CD4-positive, alpha-beta T cell treated with Interleukin-1 beta for 1 hour (primary cell): Measurements from ENCODE around the gene EGLN1.

Experiments
- DNase-seq, 2 donors: peaks; one replicate each; pipeline ENCODE4 v3.0.0-alpha.2; 2020 to 2022

Gene EGLN1

DNA sequence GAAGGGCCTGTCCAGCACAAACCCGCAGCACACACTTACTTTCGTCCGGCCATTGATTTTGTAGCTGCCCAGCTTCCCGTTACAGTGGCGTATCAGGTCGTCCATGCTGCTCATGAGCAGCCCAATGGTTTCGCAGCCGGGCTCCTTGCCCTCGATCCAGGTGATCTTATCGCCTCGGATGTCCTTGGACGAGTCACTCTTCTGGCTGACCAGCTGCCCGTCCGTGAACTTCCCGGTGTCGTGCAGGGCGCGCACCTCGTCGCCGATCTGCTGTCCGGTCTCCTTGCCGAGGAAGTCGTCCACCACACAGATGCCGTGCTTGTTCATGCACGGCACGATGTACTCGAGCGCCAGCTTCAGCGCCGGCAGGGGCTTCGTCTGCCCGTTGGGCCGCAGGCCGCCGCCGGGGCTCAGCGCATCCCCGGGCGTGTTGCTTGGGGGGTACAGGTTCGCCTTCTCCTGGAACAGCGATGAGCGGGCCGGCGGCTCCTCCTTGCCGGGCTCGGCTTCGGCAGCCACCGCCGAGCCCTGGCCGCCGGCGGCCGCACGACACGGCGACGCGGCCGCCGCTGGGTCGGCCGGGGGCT lies 1.0 kb downstream of the EGLN1 start:
- peak; percentile 29 to 33 for DNase-seq

DNA sequence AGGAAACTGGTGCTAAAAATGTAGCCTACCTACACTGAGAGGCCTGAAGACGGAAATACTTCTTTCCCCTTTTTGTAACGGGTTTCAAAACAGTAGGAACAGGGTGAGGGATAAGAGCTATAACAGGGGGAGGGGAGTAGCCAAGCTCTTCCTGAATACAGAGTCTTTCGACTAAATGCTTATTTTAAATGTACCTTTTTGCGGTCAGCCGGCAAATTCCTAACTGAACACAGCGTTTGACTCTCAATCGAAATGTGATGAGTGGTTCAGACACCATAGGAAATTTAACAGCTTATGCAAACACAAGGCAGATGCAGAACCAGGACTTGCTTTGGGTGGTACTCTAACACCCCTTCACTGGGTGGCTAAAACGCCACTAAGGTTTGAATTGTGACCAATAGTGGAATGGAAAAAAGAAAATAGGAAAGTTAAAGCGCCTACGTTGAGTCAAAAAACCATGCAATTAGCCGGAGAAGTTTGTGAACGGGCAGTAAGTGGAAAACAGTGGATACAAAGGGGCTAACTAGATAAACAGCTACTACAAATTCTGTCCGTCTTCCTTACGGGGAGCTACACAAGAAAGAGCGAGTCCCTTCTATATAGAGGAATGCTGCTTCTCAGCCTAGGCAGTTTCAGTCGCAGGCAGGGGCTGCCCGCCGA lies 1.7 kb downstream of the EGLN1 start:
- DNase-seq = no peak

DNA sequence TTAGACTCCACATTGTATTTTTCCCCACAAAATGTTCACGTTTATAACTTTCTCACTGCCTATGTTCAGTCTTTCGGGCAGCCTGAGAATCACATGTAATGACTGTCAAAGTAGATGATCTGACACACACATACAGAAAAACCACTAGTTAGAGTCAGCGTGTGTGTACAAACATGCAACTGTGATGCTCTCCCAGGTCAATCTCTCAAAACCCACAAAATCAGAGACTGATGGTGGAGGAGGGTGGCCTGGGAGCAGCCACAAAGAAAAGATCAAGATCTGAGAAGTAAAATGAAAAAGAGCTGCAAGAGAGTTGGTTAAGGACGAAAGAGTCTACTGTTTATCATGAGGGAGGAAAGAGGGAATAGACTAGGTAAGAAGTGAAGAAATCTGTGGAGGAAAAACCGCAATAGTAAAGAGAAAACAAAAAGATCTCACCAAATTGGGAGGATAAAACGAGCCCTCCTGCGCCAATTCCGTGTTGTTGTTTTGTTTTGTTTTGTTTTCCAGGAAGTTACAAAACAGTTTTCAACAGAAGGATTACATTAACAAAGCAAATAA lies 2.3 kb downstream of the EGLN1 start:
- DNase-seq = no peak

GRCh38 chr1:231419147-231419546 lies 2.9 kb downstream of the EGLN1 start:
- no peak for DNase-seq

- DNase-seq = no peak
Measured at GRCh38 chr1:231418741-231419107, 3.4 kb downstream of the EGLN1 start.

DNA sequence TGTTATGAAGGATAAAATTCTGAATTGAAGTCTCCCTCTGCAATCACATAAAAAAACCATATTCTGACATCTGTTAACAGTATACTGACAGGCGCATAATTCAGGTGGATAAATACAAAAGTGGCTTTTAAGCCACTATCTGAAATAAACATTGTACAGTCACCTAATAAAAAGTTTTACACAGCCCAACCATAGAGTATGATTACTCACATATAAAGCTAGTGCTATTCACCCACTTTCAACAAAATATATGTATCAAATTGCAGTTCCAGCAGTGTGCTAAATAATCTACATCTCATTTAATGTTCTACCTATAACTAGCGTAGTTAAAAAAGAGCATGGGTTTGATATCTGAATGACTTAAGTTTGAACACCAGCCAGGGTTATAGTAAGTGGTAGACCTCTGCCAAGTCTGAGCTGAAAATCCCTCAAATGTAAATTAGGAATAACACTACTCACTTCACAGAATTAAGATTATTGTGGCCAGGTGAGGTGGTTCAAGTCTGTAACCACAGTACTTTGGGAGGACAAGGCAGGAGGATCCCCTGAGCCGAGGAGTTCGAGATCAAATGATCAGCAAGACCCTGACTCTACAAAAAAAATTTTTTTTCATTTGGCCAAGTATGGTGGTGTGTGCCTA lies 3.9 kb downstream of the EGLN1 start:
- DNase-seq = no peak

DNA sequence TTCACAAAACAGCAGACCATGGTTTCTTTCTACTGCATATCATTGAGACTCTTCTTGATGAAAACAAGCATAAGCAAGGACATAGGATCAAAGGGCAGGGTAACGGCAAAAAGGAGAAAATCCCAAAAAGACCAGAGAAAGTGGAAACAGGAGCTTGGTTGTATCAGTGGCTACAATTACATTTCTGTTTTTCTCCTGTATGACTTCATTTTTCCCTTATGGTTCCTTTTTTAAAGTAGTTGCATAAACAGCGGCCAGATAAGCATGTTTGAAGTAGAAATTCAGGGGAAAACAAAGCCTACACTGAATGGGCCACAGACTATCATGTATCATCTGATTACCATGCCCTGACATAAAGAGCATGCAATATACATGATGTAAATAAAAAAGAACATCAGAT lies 4.6 kb downstream of the EGLN1 start:
- DNase-seq = no peak

DNA sequence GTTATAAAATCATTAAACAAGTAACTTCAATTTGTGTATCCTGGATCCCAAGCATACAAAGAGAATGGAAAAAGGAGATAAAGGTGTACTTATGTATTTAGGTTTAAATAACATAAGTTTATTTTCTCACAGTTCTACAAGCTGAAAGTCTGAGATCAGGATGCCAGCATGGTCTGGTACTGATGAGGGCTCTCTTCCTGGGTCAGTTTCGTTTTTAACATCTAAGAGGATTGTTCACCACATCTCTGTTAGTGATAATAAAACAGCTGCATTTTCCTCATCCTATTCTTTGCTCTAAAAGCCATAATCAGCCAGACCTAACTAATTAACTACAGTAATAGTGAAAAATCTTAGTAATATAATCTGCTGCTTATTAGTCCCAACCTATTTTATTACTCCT lies 5.2 kb downstream of the EGLN1 start:
- no peak for DNase-seq

DNA sequence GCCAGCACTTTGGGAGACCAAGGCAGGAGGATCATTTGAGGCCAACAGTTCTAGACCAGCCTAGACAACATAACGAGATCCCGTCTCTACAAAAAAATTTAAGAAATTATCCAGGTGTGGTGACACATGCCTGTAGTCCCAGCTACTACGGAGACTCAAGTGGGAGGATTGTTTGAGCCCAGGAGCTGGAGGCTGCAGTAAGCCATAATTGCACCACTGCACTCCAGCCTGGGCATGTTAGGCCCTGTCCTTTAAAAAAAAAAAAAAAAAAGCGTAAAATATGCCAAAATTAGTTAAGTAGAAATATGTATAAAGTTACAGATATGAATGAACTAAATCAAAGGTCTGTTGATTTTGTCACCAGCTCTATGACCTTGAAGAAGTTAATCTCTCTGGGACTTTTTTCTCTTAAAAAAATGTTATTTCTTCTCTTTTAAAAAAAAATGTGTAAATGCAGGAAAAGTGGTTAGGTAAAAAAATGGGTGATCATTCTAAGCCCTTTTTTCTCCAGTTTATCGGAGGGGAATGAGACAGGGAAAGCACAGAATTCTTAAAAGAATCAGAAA lies 7.0 kb downstream of the EGLN1 start:
- DNase-seq = no peak

DNA sequence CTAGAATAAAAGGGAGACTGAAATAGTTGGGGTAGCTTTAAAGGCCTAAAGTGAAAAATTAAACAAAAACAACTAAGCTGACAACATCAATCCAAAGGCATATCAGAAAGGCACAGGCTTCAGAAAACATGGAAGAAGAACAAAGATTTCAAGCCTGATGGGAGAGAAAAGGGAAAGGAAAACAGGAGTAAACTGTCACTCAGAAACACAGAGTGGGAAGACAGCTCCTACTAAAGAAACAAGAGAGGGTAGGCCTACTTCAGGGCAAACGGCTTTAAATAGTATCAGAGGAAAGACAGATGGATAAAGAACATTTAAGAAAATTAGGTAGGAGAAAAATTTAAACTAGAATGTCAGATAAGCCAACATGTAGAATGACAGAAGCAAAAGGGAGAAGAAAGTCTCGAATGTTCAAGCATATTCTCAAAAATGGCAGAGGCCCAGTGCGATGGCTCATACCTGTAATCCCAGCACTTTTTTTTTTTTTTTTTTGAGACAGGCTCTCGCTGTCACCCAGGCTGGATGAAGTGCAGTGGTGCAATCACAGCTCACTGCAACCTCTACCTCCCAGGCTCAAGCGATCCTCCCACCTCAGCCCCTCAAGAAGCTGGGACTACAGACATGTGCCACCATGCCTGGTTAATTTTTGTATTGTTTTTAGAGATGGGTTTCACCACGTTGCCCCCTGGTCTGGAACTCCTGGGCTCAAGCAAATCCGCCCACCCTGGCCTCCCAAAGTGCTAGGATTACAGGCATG lies 7.6 kb downstream of the EGLN1 start:
- no peak for DNase-seq

- no peak for DNase-seq
Measured at GRCh38 chr1:231413749-231414082, 8.4 kb downstream of the EGLN1 start.

GRCh38 chr1:231411036-231411531 lies 11.0 kb downstream of the EGLN1 start:
- DNase-seq = no peak

DNA sequence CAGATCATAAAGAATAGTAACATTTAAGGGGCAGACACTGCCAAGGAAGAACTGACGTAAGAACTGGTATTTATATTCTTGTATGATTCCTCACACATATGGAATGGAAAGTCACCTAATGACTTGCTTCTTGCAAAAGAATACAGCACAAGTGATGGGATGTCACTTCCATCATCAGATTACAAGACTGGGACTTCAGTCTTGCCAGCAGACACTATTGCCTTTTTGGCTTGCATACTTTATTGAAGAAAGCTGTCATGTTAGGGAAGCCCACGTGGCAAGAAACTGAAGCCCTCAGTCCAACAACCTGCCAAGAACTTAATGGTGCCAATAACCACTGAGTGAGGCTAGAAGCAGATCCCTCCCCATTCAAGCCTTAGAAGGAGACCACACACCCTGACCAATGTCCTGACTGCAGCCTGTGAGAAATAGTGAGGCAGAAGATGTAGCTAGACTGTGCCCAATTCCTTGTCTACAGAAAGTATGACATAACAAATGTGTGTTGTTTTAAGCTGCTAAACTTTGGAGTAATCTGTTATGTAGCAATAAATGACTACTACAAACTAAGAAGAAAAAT lies 12.0 kb downstream of the EGLN1 start:
- DNase-seq = no peak

- DNase-seq = no peak
Measured at GRCh38 chr1:231408528-231409094, 13.5 kb downstream of the EGLN1 start.

- no peak for DNase-seq
Measured at GRCh38 chr1:231407547-231408396, 14.3 kb downstream of the EGLN1 start.

GRCh38 chr1:231407049-231407448 lies 15.0 kb downstream of the EGLN1 start:
- no peak for DNase-seq

- no peak for DNase-seq
Measured at GRCh38 chr1:231404318-231404717, 17.8 kb downstream of the EGLN1 start.

GRCh38 chr1:231401478-231401877 lies 20.6 kb downstream of the EGLN1 start:
- no peak for DNase-seq

DNA sequence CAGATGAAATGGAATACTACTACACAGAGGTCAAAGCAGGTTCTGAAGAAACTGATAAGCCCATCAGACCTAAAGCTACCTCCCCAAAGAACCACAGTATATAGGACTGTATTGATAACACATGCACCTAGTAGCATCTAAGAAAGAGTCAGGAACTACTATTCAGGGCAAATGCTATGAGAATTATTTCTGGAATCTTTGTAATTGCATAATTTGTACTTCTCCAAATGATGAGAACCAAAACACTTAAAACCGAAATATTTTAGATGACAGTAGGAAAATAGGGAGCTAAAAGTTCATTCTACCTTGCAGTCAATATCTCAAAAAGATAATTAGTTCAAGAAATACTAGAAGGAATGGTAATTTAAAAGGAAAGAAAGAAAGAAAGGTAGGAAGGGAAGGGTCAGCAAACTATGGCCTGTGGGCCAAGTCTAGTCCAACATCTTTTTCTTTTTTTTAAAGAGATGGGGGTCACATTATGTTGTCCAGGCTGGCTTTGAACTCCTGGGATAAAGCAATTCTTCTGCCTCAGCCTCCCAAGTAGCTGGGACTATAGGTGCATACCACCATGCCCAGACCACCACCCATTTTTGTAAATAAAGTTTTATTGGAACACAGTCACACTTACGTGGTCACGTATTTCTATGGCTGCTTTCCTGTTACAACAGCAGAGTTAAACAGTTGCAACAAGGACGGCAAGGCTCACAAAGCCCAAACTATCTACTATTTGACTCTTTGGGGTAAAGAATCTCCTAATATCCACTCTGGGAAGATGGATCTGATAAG lies 24.0 kb downstream of the EGLN1 start:
- DNase-seq = no peak

DNA sequence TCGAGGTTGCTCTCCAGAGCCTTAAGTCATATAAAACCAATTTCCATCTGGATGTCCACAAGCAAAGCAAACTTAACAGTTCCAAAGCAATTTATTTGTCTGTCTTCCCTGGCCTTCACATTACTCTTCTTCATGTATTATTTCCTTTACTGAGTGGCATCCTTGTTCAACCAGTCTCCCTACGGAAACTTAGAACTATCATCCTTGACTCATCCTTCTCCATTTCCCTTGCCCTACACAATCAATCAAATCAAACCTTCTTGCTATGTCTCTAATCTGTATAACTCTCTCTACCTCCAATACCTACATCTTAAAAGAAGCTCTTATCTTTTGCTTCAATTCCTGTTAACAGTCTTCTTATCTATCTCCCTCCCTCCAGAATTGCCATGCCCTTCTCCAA lies 25.4 kb downstream of the EGLN1 start:
- DNase-seq = no peak

- DNase-seq = no peak
Measured at GRCh38 chr1:231395998-231396390, 26.1 kb downstream of the EGLN1 start.
